ENCODE results near the gene DRAXIN.
A peak's percentile ranks its signal among the peaks of the same experiment; 100 is the strongest.

- TF ChIP-seq EZH2 (IDR thresholded peaks at IDR 0.05; ENCODE audit: borderline replicate concordance, insufficient read depth, low read length, poor library complexity, severe bottlenecking), result no peak
- TF ChIP-seq, protein P1, sequence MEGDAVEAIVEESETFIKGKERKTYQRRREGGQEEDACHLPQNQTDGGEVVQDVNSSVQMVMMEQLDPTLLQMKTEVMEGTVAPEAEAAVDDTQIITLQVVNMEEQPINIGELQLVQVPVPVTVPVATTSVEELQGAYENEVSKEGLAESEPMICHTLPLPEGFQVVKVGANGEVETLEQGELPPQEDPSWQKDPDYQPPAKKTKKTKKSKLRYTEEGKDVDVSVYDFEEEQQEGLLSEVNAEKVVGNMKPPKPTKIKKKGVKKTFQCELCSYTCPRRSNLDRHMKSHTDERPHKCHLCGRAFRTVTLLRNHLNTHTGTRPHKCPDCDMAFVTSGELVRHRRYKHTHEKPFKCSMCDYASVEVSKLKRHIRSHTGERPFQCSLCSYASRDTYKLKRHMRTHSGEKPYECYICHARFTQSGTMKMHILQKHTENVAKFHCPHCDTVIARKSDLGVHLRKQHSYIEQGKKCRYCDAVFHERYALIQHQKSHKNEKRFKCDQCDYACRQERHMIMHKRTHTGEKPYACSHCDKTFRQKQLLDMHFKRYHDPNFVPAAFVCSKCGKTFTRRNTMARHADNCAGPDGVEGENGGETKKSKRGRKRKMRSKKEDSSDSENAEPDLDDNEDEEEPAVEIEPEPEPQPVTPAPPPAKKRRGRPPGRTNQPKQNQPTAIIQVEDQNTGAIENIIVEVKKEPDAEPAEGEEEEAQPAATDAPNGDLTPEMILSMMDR (IDR thresholded peaks at IDR 0.05; ENCODE audit: poor library complexity, severe bottlenecking), result no peak
- TF ChIP-seq RAD21 (conservative IDR thresholded peaks at IDR 0.05), result no peak
- TF ChIP-seq EP300 (conservative IDR thresholded peaks at IDR 0.05; ENCODE audit: poor library complexity, severe bottlenecking), result no peak
- TF ChIP-seq, protein P2, sequence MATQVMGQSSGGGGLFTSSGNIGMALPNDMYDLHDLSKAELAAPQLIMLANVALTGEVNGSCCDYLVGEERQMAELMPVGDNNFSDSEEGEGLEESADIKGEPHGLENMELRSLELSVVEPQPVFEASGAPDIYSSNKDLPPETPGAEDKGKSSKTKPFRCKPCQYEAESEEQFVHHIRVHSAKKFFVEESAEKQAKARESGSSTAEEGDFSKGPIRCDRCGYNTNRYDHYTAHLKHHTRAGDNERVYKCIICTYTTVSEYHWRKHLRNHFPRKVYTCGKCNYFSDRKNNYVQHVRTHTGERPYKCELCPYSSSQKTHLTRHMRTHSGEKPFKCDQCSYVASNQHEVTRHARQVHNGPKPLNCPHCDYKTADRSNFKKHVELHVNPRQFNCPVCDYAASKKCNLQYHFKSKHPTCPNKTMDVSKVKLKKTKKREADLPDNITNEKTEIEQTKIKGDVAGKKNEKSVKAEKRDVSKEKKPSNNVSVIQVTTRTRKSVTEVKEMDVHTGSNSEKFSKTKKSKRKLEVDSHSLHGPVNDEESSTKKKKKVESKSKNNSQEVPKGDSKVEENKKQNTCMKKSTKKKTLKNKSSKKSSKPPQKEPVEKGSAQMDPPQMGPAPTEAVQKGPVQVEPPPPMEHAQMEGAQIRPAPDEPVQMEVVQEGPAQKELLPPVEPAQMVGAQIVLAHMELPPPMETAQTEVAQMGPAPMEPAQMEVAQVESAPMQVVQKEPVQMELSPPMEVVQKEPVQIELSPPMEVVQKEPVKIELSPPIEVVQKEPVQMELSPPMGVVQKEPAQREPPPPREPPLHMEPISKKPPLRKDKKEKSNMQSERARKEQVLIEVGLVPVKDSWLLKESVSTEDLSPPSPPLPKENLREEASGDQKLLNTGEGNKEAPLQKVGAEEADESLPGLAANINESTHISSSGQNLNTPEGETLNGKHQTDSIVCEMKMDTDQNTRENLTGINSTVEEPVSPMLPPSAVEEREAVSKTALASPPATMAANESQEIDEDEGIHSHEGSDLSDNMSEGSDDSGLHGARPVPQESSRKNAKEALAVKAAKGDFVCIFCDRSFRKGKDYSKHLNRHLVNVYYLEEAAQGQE (IDR thresholded peaks at IDR 0.05; ENCODE audit: borderline replicate concordance), result no peak
- TF ChIP-seq POLR2AphosphoS5 (IDR thresholded peaks at IDR 0.05), result no peak
- peak; percentile 3 for TF ChIP-seq SMC3 (conservative IDR thresholded peaks at IDR 0.05; ENCODE audit: poor library complexity)
These were observed 28.5 kb downstream of the DRAXIN start for GRCh38 chr1:11720033-11720376.

Measured in neural cell (in vitro differentiated cells).